GM21786 (cell line): ENCODE data around the gene PPP4R2.

Experiments
- ATAC-seq: cut with Tn5 transposase; IDR thresholded peaks from one replicate; pipeline ENCODE4 v1.9.1; 2021; ENCODE audit not compliant: unreplicated experiment

PPP4R2 gene, protein sequence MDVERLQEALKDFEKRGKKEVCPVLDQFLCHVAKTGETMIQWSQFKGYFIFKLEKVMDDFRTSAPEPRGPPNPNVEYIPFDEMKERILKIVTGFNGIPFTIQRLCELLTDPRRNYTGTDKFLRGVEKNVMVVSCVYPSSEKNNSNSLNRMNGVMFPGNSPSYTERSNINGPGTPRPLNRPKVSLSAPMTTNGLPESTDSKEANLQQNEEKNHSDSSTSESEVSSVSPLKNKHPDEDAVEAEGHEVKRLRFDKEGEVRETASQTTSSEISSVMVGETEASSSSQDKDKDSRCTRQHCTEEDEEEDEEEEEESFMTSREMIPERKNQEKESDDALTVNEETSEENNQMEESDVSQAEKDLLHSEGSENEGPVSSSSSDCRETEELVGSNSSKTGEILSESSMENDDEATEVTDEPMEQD

DNA sequence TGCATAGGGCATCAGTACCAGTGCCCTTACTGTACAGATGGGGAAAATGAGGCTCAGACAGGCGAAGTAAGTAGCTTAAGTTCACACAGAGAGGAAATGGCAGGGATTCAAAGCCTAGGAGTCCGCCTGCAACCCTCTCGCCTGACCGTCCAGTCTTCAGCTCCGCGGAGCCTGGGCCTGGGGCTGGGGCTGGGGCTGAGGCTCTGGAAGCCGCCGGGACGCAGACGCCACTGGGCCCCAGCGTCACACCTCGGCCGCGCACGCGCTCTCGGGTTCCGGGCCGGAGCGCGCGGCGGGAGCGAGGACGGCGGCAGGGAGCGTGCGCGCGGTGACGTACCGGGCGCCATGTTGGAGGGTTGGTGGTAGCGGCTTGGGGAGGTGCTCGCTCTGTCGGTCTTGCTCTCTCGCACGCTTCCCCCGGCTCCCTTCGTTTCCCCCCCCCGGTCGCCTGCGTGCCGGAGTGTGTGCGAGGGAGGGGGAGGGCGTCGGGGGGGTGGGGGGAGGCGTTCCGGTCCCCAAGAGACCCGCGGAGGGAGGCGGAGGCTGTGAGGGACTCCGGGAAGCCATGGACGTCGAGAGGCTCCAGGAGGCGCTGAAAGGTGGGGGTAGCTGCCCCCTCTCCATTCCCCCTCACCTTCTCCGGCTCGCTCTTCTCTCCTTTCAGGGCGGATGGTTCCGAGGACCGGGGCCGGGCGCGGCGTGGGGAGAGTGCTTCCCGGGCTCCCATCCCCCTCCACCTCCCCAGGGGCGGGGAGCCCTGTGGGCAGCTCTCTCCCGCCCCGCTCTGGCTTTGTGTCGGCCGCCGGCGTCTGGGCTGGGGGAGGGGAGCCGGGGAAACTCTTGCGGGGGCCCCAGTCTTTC is at the start of gene PPP4R2:
Gene PPP4R2, plus strand, starts transcription at position 339 of the 861 bp plus-strand sequence. Its CDS starts 227 bp downstream, at position 566.
- ATAC-seq = peak; percentile 80

DNA sequence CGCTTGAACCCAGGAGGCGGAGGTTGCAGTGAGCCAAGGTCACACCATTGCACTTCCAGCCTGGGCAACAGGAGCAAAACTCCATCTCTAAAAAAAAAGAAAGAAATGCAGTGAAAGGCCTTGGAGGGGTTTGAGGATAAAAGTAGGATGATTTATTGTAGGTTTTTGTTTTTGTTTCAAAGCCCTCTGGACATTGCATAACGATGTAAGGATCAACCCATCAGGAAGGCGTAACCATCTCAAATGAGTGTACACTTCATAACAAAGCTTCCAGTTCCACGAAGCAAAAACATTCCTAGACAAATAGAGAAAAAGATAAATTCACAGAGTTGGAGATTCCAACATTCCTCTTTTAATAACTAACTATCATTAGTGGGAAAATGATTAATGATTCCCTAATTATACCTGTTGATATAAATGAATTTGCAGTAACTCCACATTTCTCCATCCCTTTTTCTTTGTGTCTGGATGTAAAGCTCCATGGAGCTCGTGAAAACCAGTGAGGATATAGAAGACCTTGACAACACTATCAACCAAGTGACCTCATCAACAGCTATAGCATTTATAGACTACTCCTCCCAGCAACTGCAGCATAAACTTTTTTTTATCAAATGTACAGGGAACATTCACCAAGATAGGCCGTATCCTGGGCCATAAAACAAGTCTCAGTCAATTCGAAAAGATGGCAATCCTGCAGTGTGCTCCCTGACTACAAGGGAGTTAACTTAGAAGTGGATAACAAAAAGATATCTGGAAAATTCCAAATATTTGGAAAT is 48.7 kb upstream of the PPP4R2 start:
- no peak for ATAC-seq

DNA sequence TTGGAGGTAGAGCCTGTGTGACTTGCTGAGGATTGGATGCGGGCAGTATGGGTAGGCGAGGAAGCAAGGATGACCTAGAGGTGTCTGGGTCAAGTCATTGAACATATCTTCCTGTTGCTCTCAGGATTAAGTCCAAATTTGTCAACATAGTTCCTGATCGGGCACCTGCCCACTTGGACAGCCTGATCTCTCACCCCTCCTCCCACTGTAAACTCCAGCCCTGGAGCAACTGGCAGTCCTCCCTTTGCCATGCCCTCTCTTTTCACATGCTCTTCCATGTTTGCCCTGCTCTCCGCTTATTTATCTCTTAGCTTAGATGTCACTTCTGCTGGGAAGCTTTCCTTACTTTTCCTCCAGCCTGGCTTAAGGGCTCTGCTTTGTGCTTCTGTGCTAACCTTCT is 47.6 kb upstream of the PPP4R2 start:
- no peak for ATAC-seq

- ATAC-seq = peak; percentile 41
These were observed 46.2 kb upstream of the PPP4R2 start for GRCh38 chr3:72950372-72950771.

DNA sequence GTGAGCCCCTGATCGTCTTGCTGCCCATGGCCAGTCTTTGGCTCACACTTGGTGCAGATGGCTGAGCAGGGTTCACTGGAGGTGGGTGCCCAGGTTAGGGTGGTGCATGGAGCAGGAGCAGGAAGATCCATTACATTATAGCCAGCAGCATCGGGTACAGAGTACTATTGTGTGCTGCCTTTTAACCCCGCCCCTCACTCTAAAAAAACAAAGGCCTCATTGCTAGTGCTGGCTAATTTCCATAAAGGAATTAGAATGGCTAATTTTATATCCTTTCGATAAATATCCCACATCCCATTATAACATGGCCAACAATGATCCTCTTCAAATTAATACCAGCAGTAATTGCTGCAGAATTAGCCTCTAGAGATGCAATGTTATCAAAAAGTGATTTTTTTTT is 45.8 kb upstream of the PPP4R2 start:
- ATAC-seq = no peak

- peak; percentile 76 for ATAC-seq
These were observed 45.3 kb upstream of the PPP4R2 start for GRCh38 chr3:72951259-72951722.

GRCh38 chr3:72953325-72953956 is 43.2 kb upstream of the PPP4R2 start:
- no peak for ATAC-seq

GRCh38 chr3:72957297-72957696 is 39.3 kb upstream of the PPP4R2 start:
- no peak for ATAC-seq

- no peak for ATAC-seq
These were observed 37.3 kb upstream of the PPP4R2 start for GRCh38 chr3:72959336-72959735.

DNA sequence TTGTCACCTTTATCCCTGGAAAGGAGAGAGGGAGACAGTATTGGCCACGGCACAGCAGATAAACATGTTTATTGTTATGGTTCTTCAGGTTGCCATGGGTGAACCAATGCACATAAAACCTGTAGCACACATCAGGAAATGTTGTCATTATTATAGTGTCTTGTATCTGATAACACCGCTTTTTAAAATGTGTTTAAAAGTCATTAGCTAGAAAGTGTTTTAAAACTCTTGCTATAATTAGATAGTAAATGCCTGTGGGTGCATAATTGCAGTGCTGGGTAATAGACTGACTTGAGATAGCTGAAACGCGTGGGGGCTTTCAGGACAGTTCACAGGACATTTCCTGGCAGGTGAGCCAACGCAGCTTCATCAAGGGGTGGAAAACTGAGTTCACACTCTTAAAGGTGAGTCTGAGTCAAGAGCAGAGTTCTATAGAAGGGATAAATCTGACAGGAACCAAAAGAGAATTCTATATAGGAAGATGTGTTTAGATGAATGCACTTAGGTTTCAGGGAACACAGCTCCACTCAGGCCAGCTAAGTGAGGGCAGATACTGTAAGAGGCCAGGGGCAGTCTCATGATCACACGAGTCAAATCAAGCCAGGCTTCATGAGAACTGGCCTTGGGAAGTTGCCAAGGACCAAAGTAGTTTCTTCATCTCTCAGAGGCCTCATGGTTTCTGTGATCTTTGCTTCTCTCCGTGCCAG is 35.6 kb upstream of the PPP4R2 start:
- no peak for ATAC-seq

DNA sequence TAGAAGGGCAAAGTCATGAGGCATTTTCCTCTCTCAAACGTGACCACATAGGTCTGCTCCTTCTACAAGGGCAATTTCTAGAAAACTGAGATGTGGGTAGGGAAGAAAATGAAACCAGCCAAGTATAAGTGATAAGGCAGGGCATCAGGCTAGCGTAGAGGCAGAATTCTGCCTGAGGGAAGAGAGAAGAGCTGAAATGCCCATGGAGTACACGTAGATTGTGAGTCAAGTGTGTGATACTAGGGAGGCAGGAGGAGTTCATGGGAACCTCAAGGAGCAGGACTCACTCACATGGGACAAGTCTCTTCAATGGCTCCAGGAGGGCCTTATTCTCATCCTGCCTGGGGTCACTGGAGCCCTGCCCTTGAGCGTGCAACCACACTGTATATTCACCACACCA is 34.9 kb upstream of the PPP4R2 start:
- no peak for ATAC-seq

- no peak for ATAC-seq
These were observed 34.3 kb upstream of the PPP4R2 start for GRCh38 chr3:72962317-72962716.

DNA sequence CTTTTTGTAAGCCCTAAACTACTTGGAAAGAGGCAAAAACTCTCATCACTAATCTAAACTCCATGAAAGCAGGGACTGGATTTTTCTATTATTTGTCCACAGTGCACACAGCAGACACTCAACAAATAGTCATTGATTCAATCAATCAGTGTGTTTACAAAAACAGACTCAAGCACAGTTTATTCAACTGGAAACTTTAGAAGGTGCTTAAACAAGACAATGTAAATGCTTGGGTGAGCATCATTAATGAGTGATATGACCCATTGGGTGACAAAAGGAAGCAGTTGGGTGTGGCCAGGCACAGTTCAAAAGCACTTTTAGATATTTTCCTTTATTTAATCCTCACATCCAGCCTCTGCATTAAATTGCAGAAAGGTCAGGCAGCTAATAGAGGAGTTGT is 32.0 kb upstream of the PPP4R2 start:
- no peak for ATAC-seq

GRCh38 chr3:72968266-72968664 is 28.3 kb upstream of the PPP4R2 start:
- no peak for ATAC-seq

- no peak for ATAC-seq
These were observed 26.8 kb upstream of the PPP4R2 start for GRCh38 chr3:72969766-72970165.

- no peak for ATAC-seq
These were observed 25.7 kb upstream of the PPP4R2 start for GRCh38 chr3:72970942-72971341.

GRCh38 chr3:72972706-72973030 is 23.9 kb upstream of the PPP4R2 start:
- ATAC-seq = no peak

DNA sequence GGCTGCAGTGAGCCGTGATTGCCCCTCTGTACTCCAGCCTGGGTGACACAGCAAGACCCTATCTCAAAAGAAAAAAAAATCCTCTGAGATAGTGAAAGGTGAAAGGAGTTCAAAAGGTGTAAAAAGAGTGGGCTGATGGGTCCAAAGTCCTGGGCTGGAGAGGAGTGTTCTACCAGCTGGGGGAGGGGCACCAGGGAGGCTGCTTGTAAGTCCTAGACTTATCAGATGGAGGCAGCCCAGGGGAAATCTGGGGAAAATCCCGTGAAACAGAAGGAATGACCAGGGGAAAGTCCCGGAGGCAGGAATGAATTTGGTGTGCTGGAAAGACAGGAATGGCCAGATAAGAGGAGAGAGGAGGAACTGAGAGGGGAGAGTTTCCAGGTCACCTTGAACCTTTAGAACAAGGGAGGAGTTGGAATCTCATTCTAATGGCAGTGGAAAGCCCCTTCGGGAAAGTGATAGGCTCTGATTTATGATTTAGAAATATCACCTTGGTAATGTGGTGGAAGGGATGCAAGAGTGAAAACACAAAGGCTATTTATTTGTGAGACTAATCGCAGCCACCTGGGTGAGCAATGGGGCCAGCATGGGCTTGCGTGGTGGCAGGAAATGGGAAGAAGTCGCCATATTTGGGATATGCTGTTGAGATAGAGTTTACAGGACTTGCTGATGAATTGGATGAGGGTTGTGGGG is 23.4 kb upstream of the PPP4R2 start:
- ATAC-seq = no peak

- ATAC-seq = no peak
These were observed 22.8 kb upstream of the PPP4R2 start for GRCh38 chr3:72973786-72974185.

DNA sequence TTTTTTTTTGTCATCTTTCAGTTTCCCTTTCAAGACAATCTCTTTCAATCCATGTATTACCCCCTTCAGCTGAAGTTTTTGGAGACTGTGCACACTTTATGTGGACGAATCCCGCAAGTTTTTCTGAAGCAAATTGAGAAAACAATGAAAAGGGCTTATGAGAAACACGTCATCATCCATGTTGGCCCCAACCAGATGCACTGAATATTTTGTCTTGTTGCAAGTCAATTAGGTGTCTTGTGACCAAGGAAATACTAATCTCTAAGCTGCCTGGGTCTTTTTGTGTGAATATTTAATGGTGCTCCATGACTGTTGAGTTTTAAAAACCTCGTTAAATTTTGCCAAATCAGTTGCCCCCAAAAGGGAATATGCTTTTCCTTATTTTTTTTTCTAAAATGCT is 21.7 kb upstream of the PPP4R2 start:
- ATAC-seq = no peak
